ENCODE data around the gene RAB30.

RAB30 gene

GRCh38 chr11:82936261-82936660 lies 135.4 kb downstream of the RAB30 start:
- DNase-seq, result no peak

- no peak for DNase-seq
Measured at GRCh38 chr11:82932564-82932963, 139.1 kb downstream of the RAB30 start.

GRCh38 chr11:82930734-82931133 lies 141.0 kb downstream of the RAB30 start:
- no peak for DNase-seq

GRCh38 chr11:82930229-82930628 lies 141.5 kb downstream of the RAB30 start:
- DNase-seq, result no peak

GRCh38 chr11:82929121-82929520 lies 142.6 kb downstream of the RAB30 start:
- no peak for DNase-seq

GRCh38 chr11:82927264-82927880 lies 144.3 kb downstream of the RAB30 start:
- no peak for DNase-seq

- DNase-seq, result no peak
Measured at GRCh38 chr11:82924522-82925224, 147.0 kb downstream of the RAB30 start.

All from islet precursor cell (in vitro differentiated cells).